Adrenal gland (tissue), 5 donors: ENCODE data around the gene TRAFD1.

Source experiments
- POLR2A ChIP-seq, 2 donors: fragments of 450-650 bp; IDR thresholded peaks; one replicate each; pipeline ENCODE4 v1.6.1; 2017; ENCODE audit warnings: antibody characterized with exemption in 2 of 2, mild to moderate bottlenecking in 2 of 2, moderate library complexity in 1 of 2
- TF ChIP-seq, protein P1 (sequence below), 6 experiments: fragments of 450-650 bp in 4 of 6; fragments of 200-600 bp in 2 of 6; sonication (generic) in 1 of 6; IDR thresholded peaks; 1 replicate in 5 of 6; 2 replicates in 1 of 6; pipeline versions ENCODE4 v1.5.1 to v1.8.0; 2016 to 2021; ENCODE audit warnings: antibody characterized with exemption in 6 of 6, mild to moderate bottlenecking in 2 of 6, moderate library complexity in 1 of 6
- donor health status: DM: no; HTN: no; CAD: no.

DNA sequence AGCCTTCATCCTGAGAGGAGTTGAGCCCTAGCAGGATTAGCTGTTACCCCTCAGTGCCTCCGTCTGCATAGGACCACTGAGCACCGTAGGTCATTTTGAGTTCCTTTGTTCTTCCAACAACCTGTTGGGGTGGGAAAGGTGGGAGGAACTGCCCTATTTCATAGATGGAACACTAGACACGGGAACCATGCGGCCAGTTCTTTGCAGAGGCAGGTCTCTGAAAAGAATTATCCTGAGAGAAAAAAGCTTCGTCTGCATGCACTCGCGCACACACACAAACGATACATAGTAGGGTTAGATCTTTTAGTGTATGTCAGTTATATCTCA lies 28.5 kb downstream of the TRAFD1 start:
- TF ChIP-seq, protein P1, sequence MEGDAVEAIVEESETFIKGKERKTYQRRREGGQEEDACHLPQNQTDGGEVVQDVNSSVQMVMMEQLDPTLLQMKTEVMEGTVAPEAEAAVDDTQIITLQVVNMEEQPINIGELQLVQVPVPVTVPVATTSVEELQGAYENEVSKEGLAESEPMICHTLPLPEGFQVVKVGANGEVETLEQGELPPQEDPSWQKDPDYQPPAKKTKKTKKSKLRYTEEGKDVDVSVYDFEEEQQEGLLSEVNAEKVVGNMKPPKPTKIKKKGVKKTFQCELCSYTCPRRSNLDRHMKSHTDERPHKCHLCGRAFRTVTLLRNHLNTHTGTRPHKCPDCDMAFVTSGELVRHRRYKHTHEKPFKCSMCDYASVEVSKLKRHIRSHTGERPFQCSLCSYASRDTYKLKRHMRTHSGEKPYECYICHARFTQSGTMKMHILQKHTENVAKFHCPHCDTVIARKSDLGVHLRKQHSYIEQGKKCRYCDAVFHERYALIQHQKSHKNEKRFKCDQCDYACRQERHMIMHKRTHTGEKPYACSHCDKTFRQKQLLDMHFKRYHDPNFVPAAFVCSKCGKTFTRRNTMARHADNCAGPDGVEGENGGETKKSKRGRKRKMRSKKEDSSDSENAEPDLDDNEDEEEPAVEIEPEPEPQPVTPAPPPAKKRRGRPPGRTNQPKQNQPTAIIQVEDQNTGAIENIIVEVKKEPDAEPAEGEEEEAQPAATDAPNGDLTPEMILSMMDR (IDR thresholded peaks at IDR 0.05), result no peak
- no peak for TF ChIP-seq POLR2A (IDR thresholded peaks at IDR 0.05)
